HEK293T (cell line): ENCODE data around the gene MEF2C.

ENCODE experiments used
- ARNT ChIP-seq: fragments of 450-650 bp; IDR thresholded peaks from 2 replicates; pipeline ENCODE4 v1.6.1; 2017; ENCODE audit warnings: mild to moderate bottlenecking
- BHLHE40 ChIP-seq: fragments of 450-650 bp; IDR thresholded peaks from 2 replicates; pipeline ENCODE4 v1.6.1; 2016; ENCODE audit warnings: mild to moderate bottlenecking, moderate library complexity, borderline replicate concordance
- CTBP1 ChIP-seq: fragments of 450-650 bp; IDR thresholded peaks from 2 replicates; pipeline ENCODE4 v1.6.1; 2016; ENCODE audit warnings: borderline replicate concordance
- TARDBP ChIP-seq: fragments of 450-650 bp; IDR thresholded peaks from 2 replicates; pipeline ENCODE4 v1.6.1; 2016

DNA sequence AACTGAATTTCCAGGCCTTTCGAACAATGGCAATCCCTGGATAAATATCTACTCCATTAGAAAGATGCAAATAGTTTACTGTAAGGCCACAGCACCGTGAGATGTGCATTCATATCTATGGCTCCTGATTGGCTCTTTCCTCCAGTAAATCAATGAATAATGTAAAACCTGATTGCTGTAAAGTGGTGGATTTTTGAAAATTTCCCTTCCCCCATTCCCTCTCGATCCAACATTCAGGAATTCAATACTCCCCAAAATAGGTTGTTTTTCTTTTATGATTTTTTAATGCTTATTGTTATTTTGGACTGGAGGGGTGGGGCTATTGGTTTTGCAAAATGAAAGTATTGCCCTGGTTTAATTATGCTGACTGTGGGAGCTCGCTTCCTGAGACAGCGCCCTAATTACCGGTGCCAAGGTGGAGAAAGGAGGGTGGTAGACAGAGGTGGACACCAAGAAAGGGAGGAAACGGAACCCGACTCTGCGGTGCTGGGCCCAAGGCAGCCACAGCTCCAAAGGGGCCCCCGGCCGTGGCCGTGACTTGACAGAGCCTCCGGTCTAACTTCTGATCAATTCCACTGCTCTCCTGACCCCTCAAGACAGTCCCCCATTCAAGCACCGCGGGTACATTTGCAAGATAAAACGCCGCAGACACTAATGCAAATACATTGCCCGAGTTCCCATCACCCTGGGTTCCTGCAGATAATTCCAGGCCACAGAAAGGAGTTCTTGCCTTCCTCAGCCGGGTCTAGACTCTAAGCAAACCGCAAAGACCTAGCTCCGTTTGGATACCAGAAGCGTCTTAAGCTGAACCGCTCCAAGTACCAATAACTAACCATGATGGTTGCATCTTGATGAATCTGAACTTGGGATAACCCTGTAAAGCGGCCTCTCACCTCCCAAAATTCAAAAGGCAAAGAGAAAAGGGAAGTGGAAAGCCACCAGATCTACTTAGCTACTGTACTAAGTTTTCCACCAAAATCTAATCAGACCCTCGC, 211.2 kb downstream of the MEF2C start:
- TF ChIP-seq BHLHE40 (no peak), TARDBP (no peak), ARNT (no peak), CTBP1 (no peak)
